Measurements from ENCODE around the gene UNC5A.

The UNC5A gene

GRCh38 chr5:176894298-176894697 lies 83.9 kb downstream of the UNC5A start:
- no peak for DNase-seq (ENCODE audit: low read depth in 2 of 2)

DNA sequence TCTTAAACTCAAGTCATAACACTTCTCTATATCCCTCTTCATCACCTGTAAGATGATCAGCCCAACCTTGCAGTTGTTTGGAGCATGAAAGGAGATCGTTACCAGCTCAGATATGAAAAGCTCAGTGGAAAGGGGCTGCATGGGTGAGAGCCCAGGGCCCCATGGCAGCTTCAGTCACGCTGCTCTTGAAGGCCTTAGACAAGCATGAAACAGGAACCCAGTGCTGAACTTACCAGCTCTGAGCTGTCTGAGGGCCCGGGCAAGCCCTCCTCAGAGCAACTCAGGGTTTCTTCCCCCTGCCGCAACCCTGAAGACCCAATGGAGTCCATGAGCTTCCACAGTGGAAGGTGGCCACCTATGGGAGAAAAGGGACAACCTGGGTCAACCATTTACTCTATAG lies 85.5 kb downstream of the UNC5A start:
- DNase-seq (ENCODE audit: low read depth in 2 of 2) = no peak

DNA sequence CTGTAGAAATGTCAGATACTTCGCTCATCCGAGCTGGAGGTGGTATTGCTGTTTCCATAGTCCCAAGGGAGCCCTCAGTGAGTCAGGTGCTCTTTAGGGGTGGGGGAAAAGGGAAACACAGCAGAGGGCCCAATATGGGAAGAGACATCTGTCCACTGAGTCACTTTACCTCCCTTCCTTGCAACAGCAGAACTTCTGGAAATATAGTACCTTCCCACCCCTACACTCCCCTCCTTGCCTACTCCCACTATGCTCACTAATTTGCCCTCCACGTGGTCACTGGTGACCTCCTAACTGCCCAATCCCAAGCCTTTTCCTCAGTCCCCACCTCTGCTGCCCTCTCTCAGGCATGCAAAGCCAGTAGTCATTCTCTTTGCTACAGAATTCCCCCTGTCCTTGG lies 86.9 kb downstream of the UNC5A start:
- DNase-seq (ENCODE audit: low read depth in 2 of 2) = no peak

DNA sequence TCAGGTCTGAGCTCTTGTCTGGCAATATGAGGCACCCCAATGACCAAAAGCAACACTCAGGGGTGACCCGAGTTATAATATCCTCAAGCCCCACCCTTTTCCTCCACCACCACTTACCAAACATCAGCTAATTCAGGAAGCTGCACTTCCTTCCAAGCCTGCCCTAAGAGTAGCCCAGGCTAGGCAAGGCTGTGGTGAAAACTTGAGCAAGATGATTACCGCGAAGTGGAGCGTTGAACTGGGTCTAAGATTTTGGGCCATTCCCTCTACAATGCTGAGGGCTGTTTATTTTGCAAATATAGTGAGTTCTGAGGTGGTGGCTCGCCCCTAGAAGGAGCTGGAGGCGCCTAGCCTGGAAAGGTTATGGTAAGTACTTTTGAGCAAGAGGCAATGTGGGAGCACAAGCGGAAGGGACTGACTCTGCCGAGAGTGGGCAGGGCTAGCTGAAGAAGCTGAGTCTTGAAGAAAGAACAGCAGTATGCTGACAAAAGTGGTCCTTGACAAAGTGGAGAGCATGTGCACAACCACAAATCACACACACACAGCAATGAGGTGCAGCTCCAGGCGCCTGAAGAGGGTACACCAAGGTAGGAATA lies 89.0 kb downstream of the UNC5A start, which contains the start of gene HK3:
Gene HK3, minus strand, starts transcription at position 51 of the 596 bp plus-strand sequence. CDS start 3,187 bp downstream, outside the sequence.
- DNase-seq (ENCODE audit: low read depth in 2 of 2) = no peak

- DNase-seq (ENCODE audit: low read depth in 2 of 2) = no peak
Observed at GRCh38 chr5:176899946-176900779, 89.8 kb downstream of the UNC5A start.

DNA sequence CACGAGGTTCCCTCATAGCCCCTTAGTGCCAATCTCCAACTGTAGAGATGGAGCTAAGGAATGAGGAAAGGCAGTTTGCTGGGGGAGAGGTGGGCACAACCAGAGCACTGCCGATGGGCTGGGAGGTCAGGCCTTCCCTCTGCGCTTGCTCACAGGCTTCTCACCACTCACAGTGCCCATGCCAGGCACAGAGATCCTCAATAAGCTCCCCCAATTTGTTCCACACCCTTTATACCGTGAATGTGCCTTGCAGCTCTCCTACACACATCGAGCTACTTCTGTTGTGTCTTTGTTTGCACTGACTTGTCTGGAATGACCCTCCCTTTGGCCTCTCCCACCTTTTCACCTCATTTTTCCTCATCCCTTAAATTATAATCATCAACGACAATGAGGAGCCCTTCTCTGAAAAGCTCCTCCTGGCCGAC lies 90.4 kb downstream of the UNC5A start:
- DNase-seq (ENCODE audit: low read depth in 2 of 2) = no peak

GRCh38 chr5:176901260-176902101 lies 91.1 kb downstream of the UNC5A start:
- DNase-seq (ENCODE audit: low read depth in 2 of 2) = no peak

GRCh38 chr5:176902102-176902814 lies 91.9 kb downstream of the UNC5A start:
- DNase-seq (ENCODE audit: low read depth in 2 of 2) = no peak

- DNase-seq (ENCODE audit: low read depth in 2 of 2) = no peak
Observed at GRCh38 chr5:176902911-176903664, 92.7 kb downstream of the UNC5A start.

DNA sequence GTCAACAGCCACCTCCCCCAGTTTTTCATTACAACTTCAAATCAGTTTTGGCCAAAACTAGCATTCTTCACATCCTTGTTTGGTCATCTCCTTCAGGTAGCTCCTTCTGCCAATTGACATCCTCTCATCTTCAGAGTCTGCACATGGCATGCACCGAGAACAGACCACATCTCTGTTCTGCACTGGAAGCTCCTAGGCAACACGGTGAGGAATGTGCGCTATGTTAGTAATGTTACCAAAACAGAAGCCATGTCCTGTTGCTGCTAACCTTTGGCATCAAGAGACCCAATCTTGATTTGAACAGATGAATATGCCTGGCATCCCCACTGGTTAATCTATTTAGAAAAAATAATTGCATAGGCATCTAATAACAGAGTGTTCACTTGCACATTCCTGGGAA lies 93.9 kb downstream of the UNC5A start:
- no peak for DNase-seq (ENCODE audit: low read depth in 2 of 2)

GRCh38 chr5:176906126-176906525 lies 95.8 kb downstream of the UNC5A start:
- no peak for DNase-seq (ENCODE audit: low read depth in 2 of 2)

GRCh38 chr5:176906796-176907195 lies 96.4 kb downstream of the UNC5A start:
- no peak for DNase-seq (ENCODE audit: low read depth in 2 of 2)

DNA sequence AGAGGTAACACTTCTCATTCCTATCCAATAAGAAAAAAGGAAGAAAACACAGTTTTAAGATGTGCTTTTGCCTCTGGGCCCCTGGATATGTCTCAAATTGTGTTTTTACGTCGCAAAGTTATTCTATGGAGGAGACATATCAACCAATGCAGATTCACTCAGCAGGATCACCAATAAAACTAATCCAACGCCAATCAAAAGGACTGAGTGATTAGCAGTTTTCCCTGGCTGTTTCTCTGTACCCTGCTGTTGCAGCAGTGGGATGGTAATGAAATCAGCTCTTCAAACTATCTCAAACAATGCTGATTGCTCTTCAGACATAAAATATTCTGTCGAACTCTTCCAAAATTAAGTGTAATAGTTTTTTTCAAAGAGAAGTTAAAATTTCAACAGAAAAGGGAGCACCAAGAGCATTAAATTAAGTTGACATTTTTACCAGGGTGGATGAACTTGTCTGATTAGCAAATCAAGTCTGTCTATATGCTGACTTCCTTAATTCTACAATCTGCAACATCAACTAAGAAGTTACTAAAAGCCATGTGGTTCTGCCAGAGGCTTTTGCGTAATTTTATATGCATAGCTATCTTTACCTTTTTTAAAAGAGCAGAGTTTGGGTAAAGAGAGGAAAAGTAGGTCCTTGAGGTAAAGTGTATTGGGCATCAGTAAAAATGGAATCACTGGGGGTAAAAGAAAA lies 98.5 kb downstream of the UNC5A start:
- DNase-seq (ENCODE audit: low read depth in 2 of 2) = no peak

DNA sequence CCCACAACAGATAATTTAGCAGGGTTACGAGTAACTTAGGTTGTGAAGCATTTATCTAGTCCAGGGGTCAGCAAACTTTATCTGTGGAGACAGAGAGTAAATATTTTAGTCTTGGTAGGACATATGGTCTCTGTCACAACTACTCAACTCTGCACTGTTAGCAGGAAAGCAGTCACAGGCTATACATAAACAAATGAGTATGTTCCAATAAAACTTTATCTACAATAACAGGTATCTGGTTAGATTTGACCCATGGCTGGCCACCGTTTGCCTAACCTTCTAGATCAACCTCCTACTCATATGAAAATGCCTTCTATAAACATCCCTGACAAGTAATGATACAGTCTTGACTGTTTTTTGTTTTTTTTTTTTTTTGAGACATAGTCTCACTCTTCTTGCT lies 101.8 kb downstream of the UNC5A start:
- no peak for DNase-seq (ENCODE audit: low read depth in 2 of 2)

- DNase-seq (ENCODE audit: low read depth in 2 of 2) = no peak
Observed at GRCh38 chr5:176915906-176916305, 105.5 kb downstream of the UNC5A start.

- no peak for DNase-seq (ENCODE audit: low read depth in 2 of 2)
Observed at GRCh38 chr5:176916337-176916736, 106.0 kb downstream of the UNC5A start.

GRCh38 chr5:176918613-176919012 lies 108.3 kb downstream of the UNC5A start:
- no peak for DNase-seq (ENCODE audit: low read depth in 2 of 2)

DNA sequence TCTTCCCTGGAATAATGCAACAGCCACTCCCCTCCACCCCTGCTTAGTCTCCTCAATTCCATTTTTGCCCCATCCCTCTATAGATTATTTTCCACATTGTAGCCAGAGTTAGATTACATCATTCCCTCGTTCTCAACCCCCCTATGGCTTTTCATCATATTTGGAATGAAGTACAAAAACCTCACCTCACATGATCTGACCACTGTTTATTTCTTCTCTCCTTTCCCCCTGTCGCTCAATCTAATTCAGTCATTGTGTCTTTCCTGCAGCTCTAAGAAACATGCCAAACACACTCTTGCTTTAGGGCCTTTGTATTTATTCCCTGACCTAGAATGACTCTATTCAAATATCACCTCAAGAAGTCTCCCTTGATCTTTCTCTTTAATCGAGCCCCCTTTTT lies 111.4 kb downstream of the UNC5A start:
- no peak for DNase-seq (ENCODE audit: low read depth in 2 of 2)

- DNase-seq (ENCODE audit: low read depth in 2 of 2) = no peak
Observed at GRCh38 chr5:176922817-176923216, 112.5 kb downstream of the UNC5A start.

GRCh38 chr5:176927562-176927961 lies 117.2 kb downstream of the UNC5A start:
- no peak for DNase-seq (ENCODE audit: low read depth in 2 of 2)

Data from stimulated activated CD8-positive, alpha-beta memory T cell treated with anti-CD3 and anti-CD28 coated beads, Interleukin-7, amount 100 ng/mL, for 4 hours (primary cell).